HG03064 (cell line): Measurements from ENCODE around the gene FKBP2.

Experiments used
- ATAC-seq: cut with Tn5 transposase; IDR thresholded peaks from one replicate; pipeline ENCODE4 v1.9.1; 2021; ENCODE audit warnings: low read depth; ENCODE audit not compliant: unreplicated experiment

FKBP2 gene

GRCh38 chr11:64240435-64241240, at the start of gene FKBP2:
TSS of gene FKBP2 (plus strand) at chr11:64241095. CDS start at chr11:64242388, 1,293 bp downstream.
- peak; percentile 49 for ATAC-seq

GRCh38 chr11:64192434-64192833, 48.5 kb upstream of the FKBP2 start:
- ATAC-seq, result no peak

- no peak for ATAC-seq
Observed at GRCh38 chr11:64196626-64197025, 44.3 kb upstream of the FKBP2 start.

DNA sequence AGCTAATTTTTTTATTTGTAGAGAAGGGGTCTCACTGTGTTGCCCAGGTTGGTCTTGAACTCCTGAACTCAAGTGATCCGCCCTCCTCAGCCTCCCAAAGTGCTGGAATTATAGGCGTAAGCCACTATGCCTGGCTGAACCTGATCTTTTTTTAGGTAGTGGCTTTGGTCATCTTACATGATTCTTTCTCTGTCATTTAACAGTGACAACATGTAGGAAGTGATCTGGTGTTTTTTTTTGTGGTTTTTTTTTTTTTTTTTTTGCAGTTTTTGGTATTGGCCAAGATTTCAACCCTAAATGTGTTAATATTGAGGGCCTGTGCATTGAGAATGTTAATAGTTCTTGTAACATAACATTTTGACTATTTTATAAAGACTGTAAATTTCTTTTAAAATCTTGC, 42.4 kb upstream of the FKBP2 start:
- ATAC-seq, result no peak

DNA sequence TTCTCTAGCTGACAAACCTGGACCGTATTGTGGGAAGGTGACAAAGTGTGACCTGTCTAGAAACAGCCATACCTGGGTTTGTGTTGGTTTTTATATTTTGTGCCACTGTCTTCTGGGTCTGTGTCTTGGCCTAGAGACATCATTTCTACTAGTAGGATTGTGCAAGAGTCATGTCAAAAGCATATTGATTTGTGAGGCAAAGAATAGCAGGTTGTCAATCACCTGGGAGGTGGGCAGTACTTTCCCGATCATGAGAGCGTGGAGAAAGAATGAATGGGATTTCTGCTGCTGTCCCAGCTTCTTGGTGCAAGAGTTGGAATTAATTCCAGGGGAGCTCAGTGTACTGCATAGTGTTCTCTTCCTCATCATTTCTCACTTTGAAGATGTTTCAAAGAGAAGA, 39.4 kb upstream of the FKBP2 start:
- no peak for ATAC-seq

GRCh38 chr11:64202992-64203391, 37.9 kb upstream of the FKBP2 start:
- no peak for ATAC-seq

- ATAC-seq, result no peak
Observed at GRCh38 chr11:64203421-64204079, 37.3 kb upstream of the FKBP2 start.

DNA sequence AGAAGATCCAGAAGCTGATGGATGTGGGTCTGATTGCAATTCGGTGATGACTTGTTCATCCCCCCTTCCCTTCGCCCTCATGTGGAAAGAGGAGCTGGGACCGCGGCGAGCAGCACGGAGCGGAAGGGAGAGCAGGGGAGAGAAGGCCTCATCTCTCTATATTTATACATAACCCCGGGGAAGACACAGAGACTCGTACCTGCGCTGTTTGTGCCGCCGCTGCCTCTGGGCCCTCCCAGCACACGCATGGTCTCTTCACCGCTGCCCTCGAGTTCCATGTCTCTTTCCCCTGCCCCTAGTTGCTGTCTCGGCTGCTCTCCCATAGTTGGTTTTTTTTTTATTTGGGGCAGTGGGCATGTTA, 36.8 kb upstream of the FKBP2 start:
- no peak for ATAC-seq

DNA sequence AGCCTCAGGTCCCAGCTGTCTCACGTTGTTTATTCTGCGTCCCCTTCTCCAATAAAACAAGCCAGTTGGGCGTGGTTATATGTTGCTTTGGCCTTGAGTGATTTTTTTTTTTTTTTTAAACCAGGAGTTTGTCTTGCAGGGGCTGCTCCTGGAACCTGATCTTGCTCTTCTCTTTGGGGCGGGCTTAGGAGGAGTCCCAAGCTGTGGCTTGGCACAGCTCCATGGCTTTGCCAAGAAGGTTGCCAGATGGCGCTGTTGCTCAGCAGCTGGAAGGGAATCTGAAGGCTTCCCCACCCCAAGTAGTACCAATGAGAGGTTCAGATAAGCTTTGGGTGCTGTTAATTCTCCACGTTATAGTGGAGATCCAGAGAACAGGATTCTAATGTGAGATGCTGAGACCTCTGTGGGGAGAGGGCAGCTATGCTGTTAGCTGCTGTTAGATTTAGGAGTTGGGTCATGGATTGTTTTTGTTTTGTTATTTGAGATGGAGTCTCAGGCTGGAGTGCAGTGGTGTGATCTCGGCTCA, 36.4 kb upstream of the FKBP2 start:
- no peak for ATAC-seq

DNA sequence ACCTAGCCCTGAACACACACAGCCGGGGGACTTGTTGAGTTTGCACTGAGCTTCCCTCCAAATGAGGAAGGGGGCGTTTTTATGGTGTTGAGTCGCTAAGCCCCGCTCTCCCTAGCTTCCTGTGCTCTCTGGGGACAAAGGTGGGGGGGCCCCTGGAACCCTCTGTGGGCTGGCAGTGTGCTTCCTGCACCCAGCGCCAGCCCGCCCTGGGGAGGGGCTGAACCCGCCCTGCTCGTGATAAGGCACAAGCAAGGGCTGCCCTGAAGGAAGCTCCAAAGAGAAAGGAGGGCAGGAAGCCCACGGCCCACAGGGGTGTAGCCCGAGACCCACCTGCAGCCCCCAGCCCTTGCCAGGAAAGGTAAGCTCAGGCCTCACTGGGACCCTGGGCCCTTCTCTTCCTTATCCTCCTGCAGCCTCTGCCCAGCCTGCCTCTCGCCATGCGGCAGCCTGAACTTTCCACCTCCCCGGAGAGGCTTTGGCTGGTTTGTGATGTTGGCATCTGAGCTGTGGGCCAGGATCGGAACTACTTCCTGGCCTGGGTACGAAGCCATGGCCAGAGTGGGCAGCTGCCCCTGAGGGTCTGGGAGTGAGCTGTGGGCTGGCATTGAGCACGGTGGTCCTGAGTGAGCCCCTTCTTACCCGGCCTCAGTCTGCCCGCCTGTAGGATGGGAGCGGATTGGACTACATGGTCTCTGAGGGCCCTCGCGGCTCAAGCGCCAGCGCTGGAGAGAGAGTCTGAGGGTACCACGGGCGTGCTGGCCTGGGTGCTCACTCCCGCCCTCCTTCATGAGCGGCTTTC, 34.2 kb upstream of the FKBP2 start, which contains the start of gene FERMT3:
Gene FERMT3 (plus strand): TSS at position 265 of the 799 bp plus-strand sequence. CDS start 644 bp downstream, outside the sequence.
- ATAC-seq, result no peak

DNA sequence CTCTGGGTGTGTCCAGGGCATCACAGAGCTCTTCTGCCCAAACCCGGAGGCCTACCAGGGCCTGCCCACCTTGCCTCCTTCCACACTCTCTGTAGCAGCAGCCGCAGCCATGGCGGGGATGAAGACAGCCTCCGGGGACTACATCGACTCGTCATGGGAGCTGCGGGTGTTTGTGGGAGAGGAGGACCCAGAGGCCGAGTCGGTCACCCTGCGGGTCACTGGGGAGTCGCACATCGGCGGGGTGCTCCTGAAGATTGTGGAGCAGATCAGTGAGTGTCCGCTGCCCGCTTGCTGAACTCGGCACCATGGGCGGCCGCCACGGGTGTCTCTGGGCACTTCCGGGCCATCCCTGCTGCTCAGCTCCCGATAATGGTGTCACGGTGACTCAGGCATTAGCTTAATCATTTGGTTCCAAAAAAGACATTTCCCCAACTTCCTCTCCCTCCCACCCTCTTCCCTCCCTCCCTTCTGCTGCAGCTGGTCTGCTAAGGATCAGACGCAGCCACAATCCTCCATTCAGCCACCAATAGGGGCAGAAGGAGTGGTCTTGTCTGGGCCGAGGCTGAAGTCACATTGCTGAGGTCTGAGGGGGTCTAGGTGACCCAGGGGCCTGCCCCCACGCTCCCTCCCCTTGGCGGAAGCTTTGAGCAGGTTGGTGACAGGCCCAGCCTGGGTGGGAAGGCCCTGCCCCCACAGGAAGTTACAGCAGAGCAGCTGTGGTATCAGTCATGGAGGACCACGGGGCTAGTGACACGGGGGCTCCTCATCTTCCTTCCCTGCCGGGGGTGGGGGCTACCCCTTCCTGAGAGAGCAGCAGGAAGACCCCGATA, 33.4 kb upstream of the FKBP2 start:
- ATAC-seq, result peak; percentile 43

- ATAC-seq, result no peak
Observed at GRCh38 chr11:64208086-64208795, 32.7 kb upstream of the FKBP2 start.

DNA sequence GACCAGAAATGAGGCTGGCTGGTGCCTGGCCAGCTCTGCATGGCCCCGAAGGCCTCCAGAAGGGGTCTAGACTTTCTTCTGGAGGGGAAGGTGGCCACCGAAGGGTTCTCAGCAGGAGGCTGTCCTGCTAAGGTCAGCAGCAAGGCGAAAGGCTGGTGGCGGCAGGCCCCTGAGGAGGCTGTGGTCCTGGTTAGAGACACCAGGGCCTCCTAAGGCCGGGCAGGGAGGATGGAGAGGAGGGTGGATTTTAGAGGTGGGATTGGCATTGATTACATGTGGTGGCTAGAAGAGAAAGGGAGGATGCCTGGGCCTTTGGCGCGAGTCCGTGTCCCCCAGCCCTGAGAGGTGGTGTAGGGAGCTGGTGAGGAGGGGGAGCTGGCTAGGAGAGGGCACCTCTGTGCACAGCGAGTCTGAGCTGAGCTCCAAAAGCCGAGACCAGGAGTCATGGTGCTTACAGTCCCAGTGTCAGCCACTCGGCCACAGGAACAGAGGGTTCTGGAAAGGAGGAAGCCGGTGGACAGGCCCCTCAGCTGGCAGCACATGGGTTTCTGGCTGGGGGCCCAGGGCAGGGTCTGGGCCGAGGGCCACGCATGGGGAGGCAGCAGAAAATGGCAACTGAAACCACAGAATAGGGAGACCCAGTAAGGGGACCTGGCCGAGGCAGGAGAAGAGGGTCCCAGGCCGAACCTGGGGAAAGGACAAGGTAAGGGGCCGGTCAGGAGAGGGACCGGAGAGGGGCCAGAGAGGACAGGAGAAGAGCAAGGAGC, 31.9 kb upstream of the FKBP2 start:
- no peak for ATAC-seq

- ATAC-seq, result no peak
Observed at GRCh38 chr11:64209563-64209843, 31.4 kb upstream of the FKBP2 start.

DNA sequence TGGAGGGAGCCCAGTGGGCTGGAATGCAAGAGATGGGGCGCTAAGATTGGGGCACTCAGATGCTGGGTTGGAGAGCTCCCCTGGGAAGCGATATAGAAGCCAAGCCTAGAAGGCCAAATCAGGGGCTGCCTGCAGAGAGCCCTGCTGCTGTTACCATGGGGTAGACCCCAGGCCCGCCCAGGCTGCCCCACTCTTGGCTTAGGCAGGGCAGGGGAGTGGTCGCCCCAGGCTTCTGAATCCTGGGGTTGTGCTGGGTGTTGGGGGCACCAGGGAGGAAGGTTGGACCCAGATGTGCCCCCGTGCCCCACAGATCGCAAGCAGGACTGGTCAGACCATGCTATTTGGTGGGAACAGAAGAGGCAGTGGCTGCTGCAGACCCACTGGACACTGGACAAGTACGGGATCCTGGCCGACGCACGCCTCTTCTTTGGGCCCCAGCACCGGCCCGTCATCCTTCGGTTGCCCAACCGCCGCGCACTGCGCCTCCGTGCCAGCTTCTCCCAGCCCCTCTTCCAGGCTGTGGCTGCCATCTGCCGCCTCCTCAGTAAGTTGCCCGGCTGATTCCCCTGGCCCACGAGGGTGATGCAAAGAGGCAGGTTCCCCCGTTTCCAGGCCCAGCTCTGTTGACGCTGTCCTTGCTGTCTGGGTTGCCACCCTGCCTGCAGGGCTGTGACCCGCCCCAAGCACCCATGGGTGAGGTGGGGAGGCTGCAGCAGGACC, 30.4 kb upstream of the FKBP2 start:
- ATAC-seq, result no peak

DNA sequence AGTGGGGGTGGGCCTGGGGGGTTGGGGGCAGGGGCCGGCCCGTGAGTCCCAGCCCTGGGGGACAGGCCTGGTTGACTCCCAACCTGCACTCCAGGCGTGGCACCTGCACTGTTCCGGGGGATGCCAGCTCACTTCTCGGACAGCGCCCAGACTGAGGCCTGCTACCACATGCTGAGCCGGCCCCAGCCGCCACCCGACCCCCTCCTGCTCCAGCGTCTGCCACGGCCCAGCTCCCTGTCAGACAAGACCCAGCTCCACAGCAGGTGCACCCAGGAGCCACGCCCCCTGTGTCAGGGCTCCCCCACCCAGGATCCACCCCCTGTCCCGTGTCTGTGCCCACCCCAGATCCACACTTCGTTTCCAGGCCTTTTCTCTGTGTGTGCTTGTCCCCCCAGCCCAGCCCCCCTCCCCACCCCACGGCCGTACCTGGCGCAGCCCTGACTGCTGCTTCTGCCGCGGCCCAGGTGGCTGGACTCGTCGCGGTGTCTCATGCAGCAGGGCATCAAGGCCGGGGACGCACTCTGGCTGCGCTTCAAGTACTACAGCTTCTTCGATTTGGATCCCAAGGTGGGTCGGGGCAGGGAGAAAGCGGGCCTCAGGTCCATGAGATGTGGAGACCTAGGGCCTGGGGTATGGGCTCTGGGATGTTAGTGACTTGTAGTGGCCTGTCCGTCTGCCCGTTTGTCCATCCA, 29.6 kb upstream of the FKBP2 start:
- no peak for ATAC-seq

GRCh38 chr11:64216879-64217278, 24.0 kb upstream of the FKBP2 start:
- no peak for ATAC-seq
